GM19463 (cell line): ENCODE measurements around the gene ATP9A.
"Not testable (repeated sequence)": the region's sequence is repeated elsewhere in the genome, so short reads cannot be mapped to it uniquely, and the experiment has no call there.

Source experiments
- ATAC-seq: cut with Tn5 transposase; IDR thresholded peaks from one replicate; pipeline ENCODE4 v1.9.1; 2021; ENCODE audit warnings: mild to moderate bottlenecking, moderate library complexity; ENCODE audit not compliant: unreplicated experiment

Gene ATP9A

DNA sequence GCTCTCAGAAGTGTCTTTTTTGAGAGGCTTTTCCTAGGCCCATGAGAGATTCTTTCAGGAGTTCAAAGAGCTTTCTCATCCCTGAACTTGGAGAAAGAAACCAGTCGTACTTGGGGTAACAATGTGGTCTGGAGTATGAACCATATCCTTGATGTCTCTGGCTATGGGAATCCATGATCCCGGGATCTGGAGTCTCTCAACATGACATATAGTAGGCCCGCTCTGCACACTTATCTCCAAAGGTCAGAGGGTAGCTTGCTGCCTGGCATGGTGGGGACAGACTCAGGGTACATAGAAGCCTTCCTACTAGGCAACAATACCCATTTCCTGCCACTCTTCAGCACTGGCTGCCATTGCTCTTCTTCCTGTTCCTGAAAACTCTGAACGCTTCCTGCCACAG, 183.5 kb downstream of the ATP9A start:
- ATAC-seq: no peak

DNA sequence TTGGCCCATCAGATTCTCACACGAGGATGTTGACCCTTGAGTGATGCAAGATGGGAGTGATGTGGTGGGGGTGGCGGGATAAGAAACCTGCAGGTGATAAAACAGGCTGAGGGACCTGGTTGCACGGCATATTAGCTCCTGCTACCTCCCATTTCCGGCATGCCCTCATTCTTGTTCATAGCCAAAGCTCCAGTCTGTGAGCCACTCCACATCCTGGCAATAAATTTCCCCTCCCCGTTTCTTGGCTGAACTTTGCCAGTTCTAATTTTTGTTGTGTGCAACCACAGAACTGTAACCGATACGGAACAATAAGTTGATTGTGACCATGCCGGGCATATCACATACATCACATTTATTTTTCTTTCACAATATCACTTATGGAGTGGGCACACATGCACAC, 184.1 kb downstream of the ATP9A start:
- ATAC-seq: no peak

DNA sequence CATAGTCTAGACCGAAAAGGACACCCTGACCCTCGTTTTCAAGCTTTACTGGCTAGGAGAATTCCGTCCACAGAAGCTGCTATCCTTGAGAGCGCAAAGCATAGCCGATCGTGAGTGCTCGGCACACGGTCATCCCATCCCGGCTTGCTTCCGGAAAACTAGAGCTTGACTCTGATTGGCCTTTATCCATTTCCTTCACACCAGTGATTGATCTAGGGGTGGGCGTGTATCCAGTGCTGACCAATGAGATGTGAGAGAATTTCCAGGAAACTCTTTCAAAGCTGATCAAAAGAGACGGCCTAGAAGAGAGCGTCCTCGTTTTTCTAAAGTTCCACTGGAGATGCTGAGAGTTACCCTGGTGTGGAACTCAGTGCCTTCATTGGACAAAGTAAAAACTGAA, 184.7 kb downstream of the ATP9A start:
- no peak for ATAC-seq

DNA sequence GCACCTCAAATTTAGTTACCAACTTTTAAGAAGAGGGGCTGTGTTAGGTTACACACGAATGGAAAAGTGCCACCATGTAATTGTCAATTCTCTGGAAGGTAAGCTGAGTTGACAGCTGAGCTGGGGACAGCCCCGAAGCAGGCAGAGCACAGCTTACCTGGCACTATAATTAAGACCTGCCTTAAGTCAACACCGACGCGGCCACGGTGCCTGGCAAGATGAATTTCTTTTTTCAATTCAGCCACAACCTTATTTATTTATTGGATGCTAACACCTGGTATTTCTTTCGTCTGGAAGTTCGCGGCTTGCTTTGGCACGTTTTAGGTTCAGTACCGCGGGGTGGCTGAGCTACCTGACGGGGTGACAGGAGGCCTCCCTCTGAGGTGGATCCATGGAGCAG, 185.1 kb downstream of the ATP9A start:
- ATAC-seq: no peak

DNA sequence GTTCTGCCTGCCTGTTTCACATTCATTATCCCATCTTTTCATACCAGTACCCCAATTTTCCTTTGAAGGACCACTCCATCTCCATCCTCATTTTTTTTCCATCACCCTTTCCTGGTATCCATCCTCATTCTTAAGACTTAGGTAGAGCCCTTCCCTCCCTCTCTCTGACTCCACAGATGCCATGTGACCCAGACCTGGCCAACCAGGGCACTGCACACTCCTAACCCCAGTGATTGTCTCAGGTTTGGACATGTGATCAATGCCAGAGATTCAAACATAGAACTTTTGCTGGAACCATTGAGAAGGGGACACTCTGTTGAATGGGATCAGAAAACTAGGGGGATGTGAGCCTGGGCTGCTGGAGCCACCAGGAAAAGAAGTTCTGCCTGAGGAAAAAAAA, 186.6 kb downstream of the ATP9A start:
- ATAC-seq: no peak

DNA sequence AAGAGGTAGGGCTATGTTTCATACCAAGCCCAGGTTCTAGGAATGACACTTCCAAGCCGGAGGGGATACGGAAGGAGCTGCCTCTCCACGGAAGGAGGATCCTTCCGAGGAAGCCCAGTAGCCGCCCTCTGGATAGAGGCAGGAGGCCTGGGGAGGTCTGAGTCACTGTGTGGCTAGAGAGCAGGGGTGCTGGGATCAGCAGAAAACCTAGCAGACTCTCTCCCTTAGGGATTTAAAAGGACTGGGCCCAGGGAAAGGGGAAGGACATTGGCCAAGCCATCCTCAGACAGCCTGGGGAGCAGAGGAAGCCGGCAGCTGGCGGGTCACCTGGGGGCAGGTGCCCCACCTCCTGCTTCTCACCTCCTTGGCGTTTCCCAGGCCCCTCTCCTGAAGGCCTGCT, 189.1 kb downstream of the ATP9A start:
- no peak for ATAC-seq

DNA sequence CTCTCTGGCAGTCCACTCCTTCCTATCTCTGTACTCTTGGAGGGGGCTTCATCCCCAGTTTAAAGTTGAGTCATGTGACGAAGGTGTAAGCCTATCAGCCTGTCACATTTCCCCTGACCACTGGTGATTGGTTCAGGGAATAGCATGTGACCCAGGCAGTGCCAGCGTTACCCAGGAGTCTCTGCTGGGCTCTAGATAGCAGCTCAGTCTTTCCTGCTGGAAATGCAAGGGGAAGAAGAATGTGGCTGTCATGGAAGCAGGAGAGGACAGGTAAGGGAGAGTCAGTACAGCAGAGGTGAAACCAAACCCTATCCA, 190.1 kb downstream of the ATP9A start:
- ATAC-seq: no peak

DNA sequence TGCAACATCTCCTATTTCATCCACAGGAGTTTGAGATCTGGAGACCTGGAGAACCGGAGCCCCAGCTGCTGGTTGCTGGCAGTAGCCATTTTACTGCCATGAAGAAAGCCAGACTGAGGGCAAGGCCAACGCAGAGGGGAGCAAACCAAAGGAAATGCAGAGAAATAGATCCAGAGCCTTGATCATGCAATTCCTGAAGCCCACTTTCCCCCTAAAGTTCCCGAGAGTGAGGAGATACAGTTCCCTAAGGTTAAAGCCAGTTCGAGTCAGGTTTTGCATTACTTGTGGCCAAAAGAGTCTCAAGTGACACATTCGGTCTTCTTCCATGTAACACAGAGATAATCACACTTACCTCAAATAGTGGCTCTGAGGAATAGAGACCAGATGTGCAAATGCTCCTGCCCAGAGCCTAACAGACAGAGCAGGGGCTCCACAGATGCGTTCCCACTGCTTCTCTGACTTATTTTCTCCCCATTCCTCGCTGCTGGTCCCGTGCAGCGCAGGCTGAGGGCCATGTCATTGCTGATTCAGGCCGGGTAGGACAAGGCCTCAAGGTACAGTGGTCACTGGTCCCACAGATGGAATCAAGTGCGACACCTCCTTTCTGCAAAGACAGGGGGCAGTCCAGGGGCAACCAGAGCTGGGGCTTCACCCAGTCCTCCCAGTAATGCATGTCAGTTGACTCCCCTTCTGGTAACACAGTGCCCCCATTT, 190.6 kb downstream of the ATP9A start:
- ATAC-seq: no peak

DNA sequence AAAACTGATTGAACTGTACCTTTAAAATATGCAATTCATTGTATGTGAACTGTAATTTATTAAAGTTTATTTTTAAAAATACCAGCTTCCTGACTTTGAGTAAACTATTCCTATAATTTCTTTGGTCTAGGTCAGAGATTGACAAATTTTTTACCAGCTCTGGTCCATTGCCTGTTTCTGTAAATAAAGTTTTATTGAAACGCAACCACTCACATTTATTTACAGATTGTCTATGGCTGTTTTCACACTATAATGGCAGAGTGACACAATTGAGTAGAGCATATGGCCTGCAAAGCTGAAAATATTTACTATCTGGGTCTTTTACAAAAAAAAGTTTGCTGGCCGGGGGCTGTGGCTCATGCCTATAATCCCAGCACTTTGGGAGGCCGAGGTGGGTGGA, 192.7 kb downstream of the ATP9A start:
- ATAC-seq: no peak

DNA sequence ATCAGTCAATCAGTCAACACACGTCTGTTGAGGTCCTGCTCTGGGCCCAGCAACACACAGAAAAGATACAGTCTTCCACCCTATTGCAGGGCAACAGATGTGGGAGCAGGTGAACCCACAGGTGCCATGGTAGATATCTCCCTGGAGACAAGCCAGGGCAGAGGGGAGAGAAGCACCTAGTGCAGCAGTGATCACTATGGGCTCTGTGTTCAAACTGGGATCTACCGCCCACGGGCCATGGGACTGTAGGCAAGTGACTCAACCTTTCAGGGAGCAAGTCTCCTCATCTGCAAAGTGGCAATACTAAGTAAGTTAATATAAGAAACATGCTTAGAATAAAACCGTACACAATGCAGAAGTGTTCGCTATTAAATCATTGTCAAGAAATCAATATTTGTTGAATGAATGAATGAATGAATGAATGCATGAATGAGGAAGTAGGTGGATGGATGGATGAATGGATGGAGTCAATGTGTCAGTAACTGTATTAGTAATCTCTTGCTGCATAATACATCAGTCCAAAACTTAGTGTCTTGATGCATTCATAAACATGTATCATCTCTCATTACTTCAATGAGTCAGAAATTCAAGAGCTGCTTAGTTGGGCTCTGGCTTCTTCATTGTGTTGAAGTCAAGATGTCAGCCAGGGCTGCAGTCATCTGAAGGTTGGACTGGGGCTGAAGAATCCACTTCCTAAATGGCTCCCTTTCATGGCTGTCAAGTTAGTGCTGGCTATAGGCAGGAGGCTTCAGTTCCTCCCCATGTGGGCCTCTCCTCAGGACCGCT, 193.7 kb downstream of the ATP9A start:
- ATAC-seq: no peak

DNA sequence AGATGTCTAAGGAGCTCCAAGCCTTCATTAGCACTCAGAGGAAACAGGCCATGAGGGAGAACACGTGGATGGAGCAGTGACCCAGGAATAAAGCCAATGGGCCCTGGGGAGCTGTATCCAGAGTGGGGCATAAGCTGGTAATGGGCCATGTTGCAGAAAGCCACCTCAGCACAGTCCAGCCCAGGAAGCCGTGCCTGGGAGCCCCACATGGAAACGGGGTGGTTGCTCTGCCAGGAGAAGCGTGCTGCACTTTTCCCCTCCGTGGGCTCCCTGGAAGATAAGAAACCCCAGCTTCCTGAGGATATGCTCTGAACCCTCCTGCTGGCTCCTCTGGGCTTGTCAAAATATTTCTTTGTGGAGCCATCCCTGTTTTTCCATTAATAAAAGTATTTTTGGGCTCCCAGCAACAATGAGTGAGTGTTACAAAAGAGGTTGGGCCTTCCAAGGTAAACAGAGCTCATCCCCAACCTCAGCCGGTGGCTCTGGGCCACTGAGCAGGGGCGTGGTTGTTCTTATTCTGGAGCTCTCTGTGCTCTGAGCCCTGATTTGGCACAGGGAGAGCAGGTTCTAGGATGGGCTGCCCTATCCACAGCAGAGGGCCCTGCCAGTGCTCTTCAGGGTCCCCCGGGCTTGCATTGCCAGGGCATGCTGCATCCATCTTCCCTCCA, 194.5 kb downstream of the ATP9A start:
- no peak for ATAC-seq

DNA sequence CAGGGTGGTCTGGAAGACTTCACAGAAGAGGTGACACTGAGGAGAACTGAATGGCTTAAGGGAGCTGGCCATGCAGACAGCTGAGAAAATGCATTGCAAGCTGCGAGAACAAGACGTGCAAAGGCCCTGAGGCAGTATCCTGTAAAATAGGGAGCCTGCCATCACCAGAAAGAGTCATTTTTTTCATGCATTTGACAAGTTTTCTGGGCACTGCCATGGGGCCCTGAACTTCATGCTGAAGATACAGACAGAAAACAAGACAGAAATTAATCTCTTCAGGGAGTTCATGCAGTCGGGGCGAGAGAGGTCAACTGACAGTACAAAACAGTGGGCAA, 196.8 kb downstream of the ATP9A start:
- ATAC-seq: no peak

DNA sequence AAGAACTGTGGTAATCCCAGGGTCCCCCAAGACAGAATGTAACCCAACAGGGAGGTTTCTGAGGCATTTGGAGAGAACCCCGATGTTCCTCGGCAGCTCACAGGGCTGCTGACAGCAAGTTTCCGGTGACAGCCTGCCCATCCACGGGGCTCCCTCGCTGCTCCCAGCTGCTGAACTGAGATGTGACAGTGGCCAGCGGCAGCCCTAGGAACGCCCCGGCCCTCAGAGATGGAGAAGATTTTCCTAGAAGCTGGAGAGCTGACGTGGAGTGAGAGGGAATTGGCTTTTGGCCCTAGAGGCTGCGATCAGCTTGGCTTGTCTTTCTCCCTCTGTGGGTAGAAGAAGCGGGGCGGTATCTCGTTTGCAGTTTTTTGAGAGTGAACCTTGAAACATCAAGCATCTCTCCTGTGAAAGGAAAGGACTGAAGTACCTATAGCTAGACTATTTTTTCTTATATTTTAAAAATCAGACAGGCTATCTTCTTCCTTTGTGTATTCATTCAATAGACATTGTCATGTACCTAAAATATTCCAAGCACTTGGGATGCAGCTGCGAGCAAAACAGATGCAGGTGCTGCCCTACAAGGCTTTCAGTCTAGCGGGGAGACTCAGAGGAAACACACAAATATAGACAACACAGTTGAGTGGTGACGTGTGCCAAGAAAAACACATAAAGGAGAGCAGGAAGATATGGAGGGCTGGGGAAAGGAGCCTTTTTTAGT, 197.3 kb downstream of the ATP9A start:
- no peak for ATAC-seq

DNA sequence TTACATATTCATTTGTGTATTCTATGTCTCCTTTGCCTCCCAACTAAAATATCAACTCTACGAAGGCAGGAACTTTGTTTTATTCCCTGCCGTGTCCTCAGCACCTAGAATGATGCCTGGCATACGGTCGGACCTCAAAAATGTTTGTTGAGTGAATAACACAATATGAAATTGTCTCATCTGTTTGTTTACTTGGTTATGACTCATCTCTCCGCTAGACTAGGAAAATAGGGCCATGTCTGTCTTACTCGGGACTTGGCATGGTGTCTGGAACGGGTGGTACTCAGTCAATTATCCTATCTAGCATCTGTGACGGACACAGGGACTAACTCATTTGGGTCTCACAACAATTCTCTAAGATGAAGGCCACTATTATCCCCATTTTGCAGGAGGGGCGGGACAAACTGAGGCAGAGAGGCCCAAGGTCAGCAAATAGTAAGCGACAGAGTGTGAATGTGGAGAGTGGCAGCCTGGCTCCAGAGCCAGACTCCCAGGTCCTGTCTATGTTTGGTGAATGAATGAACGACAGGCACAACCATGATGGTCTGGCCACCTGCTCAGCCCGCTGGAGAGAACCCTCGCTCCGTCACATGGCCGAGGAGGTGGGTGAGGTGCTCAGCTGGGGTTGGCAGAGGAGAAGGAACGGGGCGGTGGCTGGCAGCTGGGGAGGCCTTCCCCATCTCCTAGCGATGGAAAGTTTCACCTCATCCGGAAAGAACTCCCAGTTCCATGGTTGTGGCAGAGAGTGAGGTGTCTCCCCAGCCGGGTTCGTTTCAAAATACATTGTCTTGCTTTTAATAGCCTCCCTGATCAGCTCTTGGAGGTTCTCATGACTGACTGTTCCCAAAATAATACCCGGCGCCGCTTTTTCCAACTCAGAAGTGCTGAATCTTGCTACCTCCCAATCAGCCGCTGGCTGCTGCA, 198.1 kb downstream of the ATP9A start:
- ATAC-seq: no peak

DNA sequence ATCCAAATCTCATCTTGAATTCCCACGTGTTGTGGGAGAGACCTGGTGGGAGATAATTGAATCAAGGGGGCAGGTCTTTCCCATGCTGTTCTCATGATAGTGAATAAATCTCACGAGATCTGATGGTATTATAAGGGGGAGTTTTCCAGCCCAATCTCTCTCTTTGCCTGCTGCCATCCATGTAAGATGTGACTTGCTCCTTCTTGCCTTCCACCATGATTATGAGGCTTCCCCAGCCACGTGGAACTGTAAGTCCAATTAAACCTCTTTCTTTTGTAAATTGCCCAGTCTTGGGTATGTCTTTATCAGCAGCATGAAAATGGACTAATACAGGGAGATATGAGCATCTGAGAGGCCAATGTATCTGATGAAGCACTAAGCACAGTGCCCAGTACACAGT, 199.7 kb downstream of the ATP9A start:
- ATAC-seq: not testable (repeated sequence)

DNA sequence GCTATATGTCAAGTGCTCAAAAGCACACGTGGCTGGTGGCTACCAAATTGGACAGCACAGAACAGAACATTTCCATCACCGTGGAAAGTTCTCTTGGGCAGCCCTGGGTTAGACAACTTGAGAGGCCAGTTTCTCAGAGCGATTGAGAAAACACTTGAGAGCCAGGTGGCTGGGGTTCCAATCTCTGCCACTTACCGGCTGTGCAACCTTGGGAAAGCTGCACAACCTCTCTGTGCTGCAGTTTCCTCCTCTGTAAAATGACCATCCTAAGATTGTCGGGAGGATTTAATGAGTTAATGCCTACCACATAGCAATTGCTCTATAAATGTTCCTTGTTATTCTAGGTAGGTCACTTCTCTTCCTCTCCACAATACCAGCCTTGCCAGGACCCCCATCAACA, 200.6 kb downstream of the ATP9A start:
- ATAC-seq: no peak

DNA sequence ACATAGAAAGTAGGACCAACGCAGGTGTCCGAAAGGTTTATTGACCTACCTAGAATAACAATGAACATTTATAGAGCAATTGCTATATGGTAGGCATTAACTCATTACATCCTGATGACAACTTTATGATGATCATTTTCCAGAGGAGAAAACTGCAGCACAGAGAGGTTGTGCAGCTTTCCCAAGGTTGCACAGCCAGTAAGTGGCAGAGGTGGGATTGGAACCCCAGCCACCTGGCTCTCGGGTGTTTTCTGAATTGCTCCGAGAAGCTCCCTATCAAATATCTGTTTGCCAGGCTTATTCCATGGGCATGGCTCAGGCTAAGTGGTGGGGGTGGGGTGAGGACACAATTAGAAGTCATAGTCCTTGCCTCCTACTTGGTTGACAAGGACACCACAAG, 201.6 kb downstream of the ATP9A start:
- ATAC-seq: no peak

DNA sequence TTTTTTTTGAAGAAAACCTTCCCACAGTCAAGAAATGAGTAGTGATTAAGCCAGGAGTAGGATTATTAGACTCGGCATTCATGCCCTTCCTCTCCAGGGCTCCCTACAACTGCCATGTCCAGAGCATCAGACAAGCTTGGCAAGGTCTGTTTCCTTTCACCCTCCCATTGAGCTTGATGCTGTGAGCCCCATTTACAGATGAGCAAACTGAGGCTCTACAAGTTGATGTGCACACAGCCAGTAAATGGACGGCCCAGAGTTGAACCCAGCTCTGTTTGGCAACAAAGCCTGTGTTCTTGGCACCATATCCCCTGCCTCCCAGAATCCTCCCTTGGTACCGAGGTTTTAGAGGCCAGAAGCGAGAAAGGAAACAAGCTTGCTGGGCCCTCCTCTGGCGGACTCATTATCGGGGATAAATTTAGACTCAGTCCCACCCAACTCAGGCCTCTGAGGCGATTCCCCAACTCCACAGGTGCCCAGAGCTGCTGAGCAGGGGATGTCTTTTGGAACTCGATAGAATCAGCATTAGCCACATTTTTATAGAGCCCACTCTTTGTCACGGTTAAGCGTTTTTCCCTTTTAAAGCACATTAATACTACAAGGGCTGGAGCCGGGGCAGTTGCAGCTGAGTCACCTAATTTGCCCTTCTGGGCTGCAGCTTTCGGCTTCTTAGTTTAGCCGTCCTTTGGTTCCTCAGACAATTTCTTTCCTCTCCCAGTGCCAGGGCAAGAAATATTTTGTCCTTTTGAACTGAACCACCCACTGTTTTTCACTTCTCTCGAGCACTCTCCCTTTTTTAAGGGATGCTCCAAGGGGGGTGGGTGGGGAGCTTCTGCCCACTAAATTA, 202.7 kb downstream of the ATP9A start:
- no peak for ATAC-seq

DNA sequence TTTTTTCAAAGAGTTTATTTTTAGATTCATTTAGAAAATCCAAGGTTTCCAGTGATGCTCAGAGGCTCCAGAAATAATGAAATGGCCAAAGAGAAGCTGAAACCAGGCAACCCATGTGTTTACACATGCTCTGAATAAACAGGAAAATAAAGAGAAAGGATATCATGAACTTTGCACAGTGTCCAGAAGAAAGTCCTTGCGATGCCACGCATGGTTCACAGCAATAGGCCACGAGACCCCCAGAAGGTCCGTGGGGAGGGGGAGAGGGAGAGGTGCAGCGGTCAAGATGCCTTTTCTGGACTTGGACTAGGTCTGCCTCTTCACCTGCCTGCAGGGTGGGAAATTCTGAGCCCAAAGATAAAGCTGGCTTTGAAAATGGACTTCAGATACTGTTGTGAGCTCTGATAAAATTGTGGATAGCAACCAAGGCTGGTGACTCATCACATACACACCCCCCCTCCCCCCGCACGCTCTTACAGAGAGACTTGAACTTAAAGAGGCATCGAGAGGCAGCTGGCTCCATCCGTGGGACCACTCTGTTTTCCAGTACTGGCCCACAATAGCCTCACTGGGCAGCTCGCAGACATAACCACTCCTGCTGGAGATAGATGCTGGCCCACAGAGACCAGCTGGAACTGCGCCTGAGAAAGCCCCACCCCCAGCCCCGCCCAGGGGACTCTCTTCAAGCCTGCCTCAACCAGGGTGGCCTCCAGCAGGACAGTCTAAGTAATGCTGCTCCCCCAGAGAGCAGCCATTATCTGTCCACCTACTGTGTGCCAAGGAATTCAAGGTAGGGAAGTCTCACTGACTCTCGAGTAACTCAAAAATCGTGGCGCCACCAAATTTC, 204.5 kb downstream of the ATP9A start:
- no peak for ATAC-seq
